Keratinocyte (primary cell): ENCODE measurements around the gene DCLRE1A. TPM values are rescaled to one million over a fixed set of nuclear protein-coding genes. Genes with fewer than 3 reads are reported as not detected.

ENCODE experiments used
- DNase-seq: peaks from one replicate; pipeline ENCODE4 v3.0.0-alpha.2; 2011; ENCODE audit warnings: low read depth, missing footprints, low spot score
- FAIRE-seq: peaks from 2 replicates; lab custom pipeline; 2011; peaks lifted over from hg19 to GRCh38; lab: Jason Lieb, UNC
- H2AFZ ChIP-seq: 2 replicates; pipeline ENCODE4 v1.6.0; 2012; ENCODE audit warnings: low read length, control low read depth, inconsistent platforms; ENCODE audit not compliant: control insufficient read depth
- H3K27ac ChIP-seq: 2 replicates; pipeline ENCODE4 v1.5.1; 2011; ENCODE audit warnings: low read length; ENCODE audit not compliant: control insufficient read depth, insufficient read depth
- H3K27me3 ChIP-seq: 3 replicates; pipeline ENCODE4 v1.6.0; 2011; ENCODE audit warnings: low read length; ENCODE audit not compliant: control insufficient read depth, insufficient read depth; ENCODE audit errors: extremely low read depth
- H3K36me3 ChIP-seq, 2 experiments: 2 replicates in 1 of 2; 3 replicates in 1 of 2; pipeline ENCODE4 v1.5.1; 2011; ENCODE audit warnings: low read length in 2 of 2, mild to moderate bottlenecking in 1 of 2; ENCODE audit not compliant: control insufficient read depth in 2 of 2, insufficient read depth in 2 of 2; ENCODE audit errors: extremely low read depth in 1 of 2
- H3K4me1 ChIP-seq: 3 replicates; pipeline ENCODE4 v1.5.1; 2011; ENCODE audit warnings: low read length; ENCODE audit not compliant: control insufficient read depth, insufficient read depth; ENCODE audit errors: extremely low read depth
- H3K4me2 ChIP-seq: 3 replicates; pipeline ENCODE4 v1.6.0; 2011; ENCODE audit warnings: low read depth, low read length; ENCODE audit not compliant: control insufficient read depth, insufficient read depth; ENCODE audit errors: extremely low read depth
- H3K4me3 ChIP-seq, 3 experiments: fragments of 200-600 bp in 1 of 3; sonication (generic) in 1 of 3; 2 replicates in 2 of 3; 3 replicates in 1 of 3; pipeline ENCODE4 v1.5.1; 2011 to 2016; ENCODE audit warnings: low read length in 3 of 3, mild to moderate bottlenecking in 3 of 3, control low read depth in 2 of 3, inconsistent platforms in 1 of 3, low read depth in 1 of 3, mixed read lengths in 1 of 3, mixed run types in 1 of 3, moderate library complexity in 1 of 3; ENCODE audit not compliant: control insufficient read depth in 2 of 3, insufficient read depth in 2 of 3; ENCODE audit errors: extremely low read depth in 1 of 3
- H3K79me2 ChIP-seq: 2 replicates; pipeline ENCODE4 v1.6.0; 2012; ENCODE audit warnings: low read length; ENCODE audit not compliant: control insufficient read depth, insufficient read depth
- H3K9ac ChIP-seq: 3 replicates; pipeline ENCODE4 v1.6.0; 2011; ENCODE audit warnings: low read length; ENCODE audit not compliant: control insufficient read depth, insufficient read depth; ENCODE audit errors: extremely low read depth
- H3K9me1 ChIP-seq: 3 replicates; pipeline ENCODE4 v1.6.0; 2011; ENCODE audit warnings: low read length; ENCODE audit not compliant: control insufficient read depth, insufficient read depth; ENCODE audit errors: extremely low read depth
- H3K9me3 ChIP-seq: 2 replicates; pipeline ENCODE4 v1.5.1; 2012; ENCODE audit warnings: low read depth, low read length; ENCODE audit not compliant: control insufficient read depth
- H4K20me1 ChIP-seq: 3 replicates; pipeline ENCODE4 v1.6.0; 2011; ENCODE audit warnings: low read length; ENCODE audit not compliant: control insufficient read depth, insufficient read depth; ENCODE audit errors: extremely low read depth
- CTCF ChIP-seq, 3 experiments: IDR thresholded peaks in 1 of 3; conservative IDR thresholded peaks in 1 of 3; optimal IDR thresholded peaks in 1 of 3; 2 replicates in 2 of 3; 3 replicates in 1 of 3; pipeline versions ENCODE3 to v1.5.1; 2011; ENCODE audit warnings: low read length in 3 of 3, mild to moderate bottlenecking in 3 of 3, moderate library complexity in 2 of 3, control low read depth in 1 of 3, inconsistent platforms in 1 of 3; ENCODE audit not compliant: insufficient read depth in 2 of 3; ENCODE audit errors: extremely low read depth in 1 of 3
- EZH2 ChIP-seq: IDR thresholded peaks from one replicate; pipeline ENCODE4 v1.6.1; 2012; ENCODE audit warnings: inconsistent platforms, mild to moderate bottlenecking, low read length, moderate library complexity
- dilution Hi-C: fragments of 300-500 bp; cut with MboI; formaldehyde crosslinking; loops from one replicate; pipeline ENCODE4 v1.7.0; 2020; ENCODE audit warnings: low sequenced_read_pairs; ENCODE audit not compliant: extremely low pct_ligation_motif_present
- polyA plus RNA-seq, 5 experiments: library from polyadenylated mRNA; depleted of rRNA in 3 of 5; stranded (reverse) in 3 of 5; stranded (forward) in 1 of 5; unstranded in 1 of 5; fragments of >200 nt; gene quantifications; 1 replicate in 1 of 5; 2 replicates in 3 of 5; 3 replicates in 1 of 5; pipeline versions ENCODE4 v1.2.1 to v1.2.3, GENCODE V29; 2011 to 2012; ENCODE audit warnings: missing spikeins in 2 of 5, low read depth in 1 of 5, low replicate concordance in 1 of 5

DCLRE1A gene
- polyA plus RNA-seq, 1 donor (not counting 4 experiments of a cell fraction or from before 2014, with no cell fraction given) = 6.5 TPM

- H3K4me1 ChIP-seq = no peaks in the 10 kb centered on the region
- no peak overlapping the region for H3K4me3 ChIP-seq
- FAIRE-seq = no peak
- H4K20me1 ChIP-seq = no peaks in the 10 kb centered on the region
- no peaks in the 10 kb centered on the region for H3K36me3 ChIP-seq
- peaks cover 2% of the 10 kb centered on the region for H3K9me3 ChIP-seq
- no peak overlapping the region for H2AFZ ChIP-seq
- no peak for DNase-seq
- H3K27me3 ChIP-seq = no peaks in the 10 kb centered on the region
- H3K27ac ChIP-seq = no peak overlapping the region
- no peaks in the 10 kb centered on the region for H3K9me1 ChIP-seq
- TF ChIP-seq CTCF (optimal IDR thresholded peaks at IDR 0.05 in 1 of 3, IDR thresholded peaks at IDR 0.05 in 1 of 3, conservative IDR thresholded peaks at IDR 0.05 in 1 of 3; ENCODE audit: extremely low read depth in 1 of 3, insufficient read depth in 2 of 3, low read length in 3 of 3) (no peak), EZH2 (no peak)
- H3K4me2 ChIP-seq = no peak overlapping the region
- peaks cover 10% of the 10 kb centered on the region for H3K79me2 ChIP-seq
- H3K9ac ChIP-seq = no peak overlapping the region
- dilution Hi-C loops = no loop called here
These were observed 18.5 kb upstream of the DCLRE1A start for GRCh38 chr10:113872139-113873030.

- Histone ChIP-seq H3K79me2 (peaks cover 10% of the 10 kb centered on the region), H4K20me1 (no peaks in the 10 kb centered on the region), H2AFZ (no peak overlapping the region), H3K27me3 (no peaks in the 10 kb centered on the region), H3K27ac (no peak overlapping the region), H3K4me3 (no peak overlapping the region), H3K9ac (no peak overlapping the region), H3K4me2 (no peak overlapping the region), H3K9me3 (peaks cover 2% of the 10 kb centered on the region), H3K9me1 (no peaks in the 10 kb centered on the region), H3K4me1 (no peaks in the 10 kb centered on the region), H3K36me3 (no peaks in the 10 kb centered on the region)
- DNase-seq = no peak
- FAIRE-seq = no peak
- TF ChIP-seq EZH2 (no peak), CTCF (optimal IDR thresholded peaks at IDR 0.05 in 1 of 3, IDR thresholded peaks at IDR 0.05 in 1 of 3, conservative IDR thresholded peaks at IDR 0.05 in 1 of 3; ENCODE audit: extremely low read depth in 1 of 3, insufficient read depth in 2 of 3, low read length in 3 of 3) (no peak)
- dilution Hi-C loops = no loop called here
These were observed 15.9 kb upstream of the DCLRE1A start for GRCh38 chr10:113869789-113870188.
